GM19463 (cell line): ENCODE data around the gene RMRP.
A peak's percentile ranks its signal among the peaks of the same experiment; 100 is the strongest.

Source experiments
- ATAC-seq: cut with Tn5 transposase; IDR thresholded peaks from one replicate; pipeline ENCODE4 v1.9.1; 2021; ENCODE audit warnings: mild to moderate bottlenecking, moderate library complexity; ENCODE audit not compliant: unreplicated experiment

RMRP gene

DNA sequence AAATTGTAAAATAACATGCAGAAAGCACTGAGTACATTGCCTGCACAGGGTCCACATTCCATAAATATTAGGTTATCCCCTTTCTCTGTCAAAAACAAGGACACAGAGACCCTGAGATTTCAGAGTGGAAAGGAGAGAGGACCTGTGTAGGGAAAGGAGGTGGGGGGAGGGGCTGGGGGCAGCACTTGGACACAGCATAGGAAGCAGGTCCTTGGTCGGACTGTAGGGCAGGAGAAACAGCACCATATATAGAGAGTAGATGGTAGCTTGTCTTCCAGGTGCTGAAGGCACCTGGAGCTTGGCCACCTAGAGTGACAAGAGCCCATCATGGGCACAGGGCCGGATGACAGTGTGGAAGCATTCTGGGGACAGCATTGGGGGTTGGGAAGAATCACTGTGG, 29.5 kb upstream of the RMRP start:
- no peak for ATAC-seq

DNA sequence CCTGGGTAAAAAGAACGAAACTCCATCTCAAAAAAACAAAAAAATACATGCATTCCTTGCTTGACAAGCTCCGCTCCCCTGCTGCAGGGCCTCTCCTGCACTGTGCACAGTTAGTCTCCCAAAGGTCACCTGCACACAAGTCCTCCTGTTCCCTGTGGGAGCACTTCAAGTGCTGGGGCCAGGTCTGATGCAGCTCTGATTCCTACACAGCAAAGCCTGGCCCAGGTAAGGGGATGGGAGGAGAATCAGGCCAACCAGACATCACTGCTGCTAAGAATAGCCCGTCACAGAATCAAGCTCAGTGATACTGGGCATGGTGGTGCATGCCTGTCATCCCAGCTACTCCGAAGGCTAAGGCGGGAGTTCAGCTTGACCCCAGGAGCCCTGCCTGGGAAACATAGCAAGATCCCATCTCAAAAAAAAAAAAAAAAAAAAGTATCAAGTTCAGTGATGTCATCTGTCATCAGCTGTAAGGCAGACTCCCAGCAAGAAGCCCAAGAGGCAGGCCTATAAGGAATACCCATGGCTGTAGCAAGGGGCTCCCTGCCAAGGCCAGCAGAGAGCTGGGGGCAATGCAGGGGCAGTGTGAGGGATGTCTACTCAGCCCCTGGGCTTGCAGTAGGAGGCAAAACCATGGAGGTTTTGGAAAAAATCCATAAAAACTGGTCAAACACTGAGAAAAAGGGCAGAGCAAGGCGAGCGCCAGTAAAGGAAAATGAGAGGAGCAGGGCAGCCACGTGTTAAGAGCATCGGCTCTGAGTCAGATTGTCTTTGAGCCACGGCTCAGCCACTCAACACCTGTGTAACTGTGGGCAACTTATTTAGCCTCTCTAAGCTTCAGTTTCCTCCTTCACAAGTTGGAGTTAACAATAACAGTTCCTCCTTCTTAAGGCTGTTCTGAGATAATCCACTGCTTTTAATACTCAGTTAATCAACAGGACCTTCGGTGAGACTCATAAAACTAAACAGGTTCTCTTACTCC, 28.7 kb upstream of the RMRP start:
- ATAC-seq: no peak

DNA sequence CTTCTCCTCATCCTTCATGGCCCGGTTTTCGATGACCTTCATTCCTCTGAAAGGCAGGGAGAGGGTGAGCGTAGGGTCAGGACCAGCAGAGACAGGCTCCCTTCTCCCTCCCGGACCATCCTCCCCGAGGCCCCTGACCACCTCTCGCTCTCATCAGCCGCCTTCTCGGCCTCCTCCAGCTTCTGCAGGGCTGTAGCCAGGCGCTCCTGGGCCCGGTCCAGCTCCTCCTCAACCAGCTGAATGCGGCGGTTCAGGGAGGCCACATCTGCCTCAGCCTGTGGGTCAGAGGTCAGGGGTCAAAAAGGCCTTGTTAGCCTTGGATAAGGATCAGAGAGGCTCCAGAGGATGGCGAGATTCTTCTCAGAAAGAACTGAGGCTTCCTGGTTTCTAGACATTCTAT, 27.7 kb upstream of the RMRP start:
- no peak for ATAC-seq

DNA sequence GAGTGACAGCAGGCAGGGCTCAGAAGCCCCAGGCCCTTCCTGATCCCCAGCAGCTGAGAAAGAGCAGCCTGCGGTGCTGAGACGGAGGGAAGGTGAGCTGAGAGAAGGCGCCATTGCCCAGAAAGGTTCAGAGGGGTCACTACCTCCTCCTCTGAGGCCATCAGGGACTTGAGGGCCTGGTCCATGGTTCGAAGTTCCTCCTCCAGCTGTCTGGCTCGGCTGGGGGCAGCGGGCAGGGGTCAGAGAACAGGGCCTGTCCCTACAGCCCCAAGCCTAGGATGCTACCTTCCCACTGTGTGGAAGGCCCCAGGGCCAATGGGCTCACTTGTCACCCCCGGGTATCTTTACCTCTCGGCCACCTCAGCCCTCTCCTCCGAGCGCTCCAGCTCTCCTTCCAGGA, 27.1 kb upstream of the RMRP start:
- no peak for ATAC-seq

DNA sequence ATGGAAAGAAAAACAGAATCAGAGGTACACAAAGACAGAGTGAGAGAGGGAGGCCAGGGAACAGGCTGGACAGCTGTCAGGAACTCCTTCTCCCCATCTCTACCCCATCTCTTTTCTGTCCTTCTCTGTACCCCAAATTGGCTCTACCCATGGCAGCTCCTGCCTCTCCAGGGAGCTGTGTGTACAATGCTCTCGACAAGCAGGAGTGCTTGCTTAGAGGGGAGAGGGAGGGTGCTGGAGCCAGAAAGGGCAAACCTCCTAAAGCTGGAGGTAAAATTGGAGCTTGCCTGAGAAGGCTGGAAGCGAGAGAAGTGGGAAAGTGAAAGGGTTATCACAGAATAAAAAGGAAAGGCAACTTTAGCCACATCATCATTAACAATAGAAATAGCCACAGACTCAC, 25.5 kb upstream of the RMRP start:
- no peak for ATAC-seq

DNA sequence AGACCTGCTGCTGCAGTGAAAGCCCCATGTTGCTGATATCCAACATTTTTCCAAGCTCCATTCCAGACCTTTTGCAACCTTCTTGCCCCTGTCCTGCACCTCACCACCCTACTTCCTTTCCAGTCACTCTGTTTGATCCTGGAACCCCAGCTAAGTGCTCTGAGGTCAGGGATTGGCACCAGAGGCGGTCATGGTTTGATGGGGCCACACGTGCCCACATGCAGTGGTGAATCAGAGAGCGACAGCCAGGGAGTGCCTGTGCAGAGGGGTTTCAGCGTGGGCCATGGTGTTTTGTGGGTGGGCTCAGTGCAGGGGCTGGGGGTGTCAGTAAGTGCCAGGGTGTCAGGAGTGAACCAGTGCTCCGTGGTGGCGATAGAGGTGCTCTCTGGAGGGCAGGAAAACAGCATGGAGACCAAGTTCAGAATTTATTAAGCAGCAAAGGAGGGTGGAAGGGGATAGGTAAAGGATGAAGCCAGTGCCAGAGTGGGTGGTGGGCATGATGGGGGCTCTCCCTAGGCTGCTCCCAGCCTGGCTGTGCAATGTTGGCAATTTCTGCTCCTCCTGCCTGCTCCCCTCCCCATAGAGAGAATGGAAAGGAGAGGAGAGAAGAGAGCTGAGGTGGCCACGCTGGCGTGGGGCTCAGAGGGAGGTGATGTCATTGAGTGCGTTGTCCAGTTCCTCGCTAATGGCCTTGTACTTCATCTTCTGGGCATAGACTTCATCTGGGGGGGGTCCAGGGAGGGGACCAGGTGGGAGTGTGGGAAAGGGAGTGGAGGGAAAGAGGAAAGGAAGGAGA, 24.9 kb upstream of the RMRP start:
- ATAC-seq: no peak

DNA sequence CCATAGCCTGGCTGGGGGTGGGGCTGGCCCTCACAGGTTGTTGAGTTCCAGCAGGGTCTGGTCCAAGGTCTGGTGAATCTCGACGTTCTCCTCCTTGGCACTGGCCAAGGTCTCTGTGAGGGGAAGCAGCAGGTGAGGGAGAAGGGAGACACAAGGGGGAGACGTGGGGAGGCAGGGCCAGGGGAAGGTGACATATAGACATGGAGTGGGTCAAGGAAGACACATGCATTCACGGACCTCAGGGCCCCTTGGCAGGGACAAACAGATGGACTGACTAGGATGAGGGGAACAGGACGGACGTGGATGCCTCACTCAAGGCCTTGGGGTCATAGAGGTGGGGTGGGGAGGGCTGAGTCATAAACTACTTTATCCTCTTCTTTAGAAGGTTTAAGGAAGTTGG, 24.2 kb upstream of the RMRP start:
- ATAC-seq: no peak

DNA sequence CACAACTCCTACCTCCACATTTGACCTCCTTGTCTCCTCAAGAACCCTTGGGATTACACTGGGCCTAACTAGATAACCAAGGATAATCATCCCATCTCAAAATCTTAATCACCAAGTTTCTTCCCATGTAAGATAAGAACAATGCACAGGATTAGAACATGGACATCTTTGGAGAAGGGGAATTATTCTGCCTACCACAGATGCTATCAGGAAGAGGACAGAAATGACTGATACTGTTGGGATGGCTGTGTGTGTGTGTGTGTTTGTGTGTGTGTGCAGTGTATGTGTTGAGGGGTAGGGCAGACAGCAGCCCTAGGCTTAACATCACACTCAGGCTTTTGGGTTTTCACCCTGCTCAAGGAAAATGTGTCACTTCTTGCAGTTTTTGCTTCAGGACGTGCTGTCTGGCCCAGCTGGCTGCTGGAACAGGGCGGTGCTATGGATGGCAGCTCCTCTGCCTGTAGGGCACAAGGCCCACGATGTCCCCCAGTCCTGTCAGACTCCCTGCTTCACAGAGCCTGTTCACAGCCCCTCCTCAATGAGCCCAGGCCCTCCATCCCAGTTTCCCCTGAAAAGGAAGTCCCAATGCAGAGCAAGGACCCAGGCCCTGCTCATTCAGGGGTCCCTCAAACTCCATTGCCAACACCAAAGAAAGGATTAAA, 23.7 kb upstream of the RMRP start:
- ATAC-seq: no peak

DNA sequence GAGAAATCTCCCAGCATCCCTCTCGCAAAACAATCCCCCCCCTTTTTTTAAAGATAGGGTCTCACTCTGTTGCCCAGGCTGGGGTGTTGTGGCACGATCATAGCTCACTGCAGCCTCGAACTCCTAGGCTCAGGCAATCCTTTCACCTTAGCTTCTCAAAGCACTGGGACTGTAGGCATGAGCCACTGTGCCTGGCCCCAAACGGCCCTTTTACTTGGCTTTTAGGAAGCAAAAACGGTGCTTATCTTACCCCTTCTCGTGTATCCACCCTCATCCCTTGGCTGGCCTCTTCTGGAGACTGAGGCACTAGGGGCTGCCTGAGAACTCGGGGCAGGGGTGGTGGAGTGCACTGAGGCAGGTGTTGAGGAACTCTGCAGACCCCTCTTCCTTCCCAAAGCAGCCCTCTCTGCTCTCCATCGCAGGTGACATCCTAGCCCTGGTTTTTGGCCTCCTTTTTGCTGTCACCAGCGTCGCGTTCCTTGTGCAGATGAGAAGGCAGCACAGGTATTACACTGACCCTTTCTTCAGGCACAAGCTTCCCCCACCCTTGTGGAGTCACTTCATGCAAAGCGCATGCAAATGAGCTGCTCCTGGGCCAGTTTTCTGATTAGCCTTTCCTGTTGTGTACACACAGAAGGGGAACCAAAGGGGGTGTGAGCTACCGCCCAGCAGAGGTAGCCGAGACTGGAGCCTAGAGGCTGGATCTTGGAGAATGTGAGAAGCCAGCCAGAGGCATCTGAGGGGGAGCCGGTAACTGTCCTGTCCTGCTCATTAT, 22.7 kb upstream of the RMRP start:
- ATAC-seq: peak; percentile 83

DNA sequence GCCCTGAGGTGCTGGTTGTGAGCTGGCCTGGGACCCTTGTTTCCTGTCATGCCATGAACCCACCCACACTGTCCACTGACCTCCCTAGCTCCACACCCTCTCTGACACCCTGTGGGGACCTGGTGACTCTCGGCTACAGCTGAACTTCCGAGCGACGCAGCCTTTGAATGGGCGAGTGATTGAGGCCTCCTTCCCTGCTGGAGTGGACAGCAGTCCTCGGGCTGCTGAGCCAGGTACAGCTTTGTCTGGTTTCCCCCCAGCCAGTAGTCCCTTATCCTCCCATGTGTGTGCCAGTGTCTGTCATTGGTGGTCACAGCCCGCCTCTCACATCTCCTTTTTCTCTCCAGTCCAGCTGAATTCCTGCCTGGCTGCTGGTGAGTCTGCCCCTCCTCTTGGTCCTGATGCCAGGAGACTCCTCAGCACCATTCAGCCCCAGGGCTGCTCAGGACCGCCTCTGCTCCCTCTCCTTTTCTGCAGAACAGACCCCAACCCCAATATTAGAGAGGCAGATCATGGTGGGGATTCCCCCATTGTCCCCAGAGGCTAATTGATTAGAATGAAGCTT, 22.0 kb upstream of the RMRP start:
- no peak for ATAC-seq

DNA sequence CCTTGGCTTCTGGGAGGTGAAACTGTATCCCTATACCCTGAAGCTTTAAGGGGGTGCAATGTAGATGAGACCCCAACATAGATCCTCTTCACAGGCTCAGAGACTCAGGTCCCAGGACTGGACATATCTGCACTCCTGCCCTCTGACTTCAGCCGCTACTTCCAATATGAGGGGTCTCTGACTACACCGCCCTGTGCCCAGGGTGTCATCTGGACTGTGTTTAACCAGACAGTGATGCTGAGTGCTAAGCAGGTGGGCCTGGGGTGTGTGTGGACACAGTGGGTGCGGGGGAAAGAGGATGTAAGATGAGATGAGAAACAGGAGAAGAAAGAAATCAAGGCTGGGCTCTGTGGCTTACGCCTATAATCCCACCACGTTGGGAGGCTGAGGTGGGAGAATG, 21.3 kb upstream of the RMRP start:
- no peak for ATAC-seq

DNA sequence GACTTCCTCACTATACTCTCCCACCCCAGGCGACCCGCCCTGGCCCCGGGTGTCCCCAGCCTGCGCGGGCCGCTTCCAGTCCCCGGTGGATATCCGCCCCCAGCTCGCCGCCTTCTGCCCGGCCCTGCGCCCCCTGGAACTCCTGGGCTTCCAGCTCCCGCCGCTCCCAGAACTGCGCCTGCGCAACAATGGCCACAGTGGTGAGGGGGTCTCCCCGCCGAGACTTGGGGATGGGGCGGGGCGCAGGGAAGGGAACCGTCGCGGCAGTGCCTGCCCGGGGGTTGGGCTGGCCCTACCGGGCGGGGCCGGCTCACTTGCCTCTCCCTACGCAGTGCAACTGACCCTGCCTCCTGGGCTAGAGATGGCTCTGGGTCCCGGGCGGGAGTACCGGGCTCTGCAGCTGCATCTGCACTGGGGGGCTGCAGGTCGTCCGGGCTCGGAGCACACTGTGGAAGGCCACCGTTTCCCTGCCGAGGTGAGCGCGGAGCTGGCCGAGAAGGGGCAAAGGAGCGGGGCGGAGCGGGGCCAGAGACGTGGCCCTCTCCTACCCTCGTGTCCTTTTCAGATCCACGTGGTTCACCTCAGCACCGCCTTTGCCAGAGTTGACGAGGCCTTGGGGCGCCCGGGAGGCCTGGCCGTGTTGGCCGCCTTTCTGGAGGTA, 18.0 kb upstream of the RMRP start:
- peak; percentile 33 for ATAC-seq

DNA sequence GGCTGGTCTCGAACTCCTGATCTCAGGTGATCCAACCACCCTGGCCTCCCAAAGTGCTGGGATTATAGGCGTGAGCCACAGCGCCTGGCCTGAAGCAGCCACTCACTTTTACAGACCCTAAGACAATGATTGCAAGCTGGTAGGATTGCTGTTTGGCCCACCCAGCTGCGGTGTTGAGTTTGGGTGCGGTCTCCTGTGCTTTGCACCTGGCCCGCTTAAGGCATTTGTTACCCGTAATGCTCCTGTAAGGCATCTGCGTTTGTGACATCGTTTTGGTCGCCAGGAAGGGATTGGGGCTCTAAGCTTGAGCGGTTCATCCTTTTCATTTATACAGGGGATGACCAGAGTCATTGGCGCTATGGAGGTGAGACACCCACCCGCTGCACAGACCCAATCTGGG, 17.4 kb upstream of the RMRP start:
- no peak for ATAC-seq

DNA sequence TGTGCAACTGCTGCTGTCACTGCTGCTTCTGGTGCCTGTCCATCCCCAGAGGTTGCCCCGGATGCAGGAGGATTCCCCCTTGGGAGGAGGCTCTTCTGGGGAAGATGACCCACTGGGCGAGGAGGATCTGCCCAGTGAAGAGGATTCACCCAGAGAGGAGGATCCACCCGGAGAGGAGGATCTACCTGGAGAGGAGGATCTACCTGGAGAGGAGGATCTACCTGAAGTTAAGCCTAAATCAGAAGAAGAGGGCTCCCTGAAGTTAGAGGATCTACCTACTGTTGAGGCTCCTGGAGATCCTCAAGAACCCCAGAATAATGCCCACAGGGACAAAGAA, 16.2 kb upstream of the RMRP start:
- no peak for ATAC-seq

DNA sequence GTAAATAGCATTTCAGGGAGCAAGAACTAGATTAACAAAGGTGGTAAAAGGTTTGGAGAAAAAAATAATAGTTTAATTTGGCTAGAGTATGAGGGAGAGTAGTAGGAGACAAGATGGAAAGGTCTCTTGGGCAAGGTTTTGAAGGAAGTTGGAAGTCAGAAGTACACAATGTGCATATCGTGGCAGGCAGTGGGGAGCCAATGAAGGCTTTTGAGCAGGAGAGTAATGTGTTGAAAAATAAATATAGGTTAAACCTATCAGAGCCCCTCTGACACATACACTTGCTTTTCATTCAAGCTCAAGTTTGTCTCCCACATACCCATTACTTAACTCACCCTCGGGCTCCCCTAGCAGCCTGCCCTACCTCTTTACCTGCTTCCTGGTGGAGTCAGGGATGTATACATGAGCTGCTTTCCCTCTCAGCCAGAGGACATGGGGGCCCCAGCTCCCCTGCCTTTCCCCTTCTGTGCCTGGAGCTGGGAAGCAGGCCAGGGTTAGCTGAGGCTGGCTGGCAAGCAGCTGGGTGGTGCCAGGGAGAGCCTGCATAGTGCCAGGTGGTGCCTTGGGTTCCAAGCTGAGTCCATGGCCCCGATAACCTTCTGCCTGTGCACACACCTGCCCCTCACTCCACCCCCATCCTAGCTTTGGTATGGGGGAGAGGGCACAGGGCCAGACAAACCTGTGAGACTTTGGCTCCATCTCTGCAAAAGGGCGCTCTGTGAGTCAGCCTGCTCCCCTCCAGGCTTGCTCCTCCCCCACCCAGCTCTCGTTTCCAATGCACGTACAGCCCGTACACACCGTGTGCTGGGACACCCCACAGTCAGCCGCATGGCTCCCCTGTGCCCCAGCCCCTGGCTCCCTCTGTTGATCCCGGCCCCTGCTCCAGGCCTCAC, 15.6 kb upstream of the RMRP start, which contains the start of gene CA9:
CA9 (plus strand) TSS at position 797 of the 893 bp plus-strand sequence; CDS start at position 829, 32 bp downstream.
- ATAC-seq: no peak

DNA sequence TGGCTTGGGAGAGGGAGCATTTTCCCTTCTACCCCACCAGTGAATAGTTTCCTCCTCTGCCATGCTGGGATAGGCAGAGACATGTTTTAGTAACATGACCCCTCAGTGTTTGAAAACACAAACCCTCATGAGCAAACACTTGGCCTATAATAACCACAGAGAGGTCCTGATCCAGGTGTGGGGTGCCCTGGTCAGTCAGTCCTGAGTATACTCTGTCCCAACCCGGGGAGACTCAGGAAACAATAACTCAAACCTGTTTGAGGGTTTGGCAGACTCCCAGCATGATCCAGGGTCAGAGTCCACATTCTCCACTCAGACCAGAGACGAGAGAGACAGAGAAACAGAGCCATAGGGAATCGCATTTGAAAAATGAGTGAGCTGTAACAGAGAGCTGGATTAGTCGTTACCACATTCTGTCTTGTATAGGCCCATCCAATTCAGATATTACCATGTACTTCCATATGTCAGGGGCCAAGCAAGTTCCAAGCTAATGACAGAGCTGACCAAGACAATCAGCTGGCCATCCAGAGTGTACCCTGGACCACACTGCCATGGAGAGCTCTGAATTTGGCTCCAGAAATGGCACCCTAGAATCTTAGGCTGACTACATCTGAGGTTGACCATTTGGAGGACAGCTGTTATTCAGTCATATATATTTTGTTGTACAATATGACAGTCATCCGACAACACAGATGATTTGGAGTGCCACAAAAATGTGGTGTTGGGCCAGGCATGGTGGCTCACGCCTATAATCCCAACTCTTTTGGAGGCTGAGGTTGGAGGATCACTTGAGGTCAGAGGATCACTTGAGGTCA, 11.7 kb upstream of the RMRP start:
- no peak for ATAC-seq

DNA sequence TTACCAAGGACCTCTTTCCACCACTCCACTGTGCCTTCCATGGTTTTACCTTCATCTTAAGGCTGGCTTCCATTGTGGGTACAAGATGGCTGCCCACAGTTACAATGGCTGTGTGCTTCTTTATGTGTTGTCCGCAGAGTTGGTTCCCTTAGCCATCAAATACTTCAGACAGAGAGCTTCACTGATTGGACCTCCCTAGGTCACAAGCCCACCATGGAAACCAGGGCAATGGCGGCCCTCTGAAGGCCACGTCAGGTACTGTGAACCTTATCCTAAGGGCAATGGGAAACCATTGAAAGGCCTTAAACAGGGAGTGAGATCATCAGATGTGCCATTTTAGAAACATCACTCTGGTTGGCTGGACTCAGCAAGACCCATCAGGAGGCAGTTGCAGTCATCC, 10.1 kb upstream of the RMRP start:
- ATAC-seq: no peak

DNA sequence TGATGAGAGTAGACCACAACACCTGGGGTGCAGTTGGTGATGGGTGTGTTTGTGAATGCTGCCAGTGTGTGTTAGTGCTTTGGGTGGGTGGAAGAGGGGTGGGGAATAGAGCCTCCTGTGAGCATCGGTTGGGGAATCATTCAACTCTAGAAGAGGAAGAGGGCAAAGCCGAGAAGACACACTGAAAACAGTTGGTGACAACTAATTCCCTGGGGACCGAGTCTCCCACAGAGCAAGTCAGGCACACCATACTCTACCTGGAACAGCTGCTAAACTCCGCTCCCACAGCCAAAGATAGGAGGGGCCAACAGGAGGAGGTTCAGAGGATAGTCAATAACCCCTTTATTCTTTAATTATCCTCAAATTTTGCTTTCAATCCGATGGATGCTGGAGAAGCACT, 8.7 kb upstream of the RMRP start:
- ATAC-seq: no peak
